Keratinocyte (primary cell): ENCODE measurements around the gene PLEKHA1.

Experiments used
- CTCF ChIP-seq, 3 experiments: IDR thresholded peaks in 1 of 3; conservative IDR thresholded peaks in 1 of 3; optimal IDR thresholded peaks in 1 of 3; 2 replicates in 2 of 3; 3 replicates in 1 of 3; pipeline versions ENCODE3 to v1.5.1; 2011; ENCODE audit warnings: low read length in 3 of 3, mild to moderate bottlenecking in 3 of 3, moderate library complexity in 2 of 3, control low read depth in 1 of 3, inconsistent platforms in 1 of 3; ENCODE audit not compliant: insufficient read depth in 2 of 3; ENCODE audit errors: extremely low read depth in 1 of 3
- EZH2 ChIP-seq: IDR thresholded peaks from one replicate; pipeline ENCODE4 v1.6.1; 2012; ENCODE audit warnings: inconsistent platforms, mild to moderate bottlenecking, low read length, moderate library complexity

GRCh38 chr10:122387572-122387971 lies 13.1 kb downstream of the PLEKHA1 start:
- no peak for TF ChIP-seq CTCF (optimal IDR thresholded peaks at IDR 0.05 in 1 of 3, IDR thresholded peaks at IDR 0.05 in 1 of 3, conservative IDR thresholded peaks at IDR 0.05 in 1 of 3; ENCODE audit: extremely low read depth in 1 of 3, insufficient read depth in 2 of 3, low read length in 3 of 3)
- no peak for TF ChIP-seq EZH2
